AG04449 (cell line): ENCODE data around the gene NDUFB3.
A peak's percentile ranks its signal among the peaks of the same experiment; 100 is the strongest.

Source experiments
- CTCF ChIA-PET: fragments of 350-600 bp; formaldehyde crosslinking; extraction: SDS; loops from one replicate; lab custom pipeline; 2021; ENCODE audit warnings: antibody characterized with exemption; lab: Yijun Ruan, JAX
- POLR2A ChIA-PET: fragments of 400-600, 350-600 bp; formaldehyde crosslinking; extraction: SDS; loops from one replicate; lab custom pipeline; 2020; ENCODE audit warnings: antibody characterized with exemption, inconsistent platforms; lab: Yijun Ruan, JAX
- DNase-seq: peaks from one replicate; pipeline ENCODE4 v3.0.0-alpha.2; 2010; ENCODE audit warnings: low read depth, low spot score
- H3K4me3 ChIP-seq: 2 replicates; pipeline ENCODE4 v1.5.1; 2011; ENCODE audit warnings: low read depth, mild to moderate bottlenecking, control low read depth, low read length
- CTCF ChIP-seq: IDR thresholded peaks from one replicate; pipeline ENCODE4 v1.5.1; 2011; ENCODE audit warnings: mild to moderate bottlenecking, moderate library complexity, low read length, control low read depth, inconsistent platforms; ENCODE audit not compliant: insufficient read depth; ENCODE audit errors: missing control alignments

Gene NDUFB3

GRCh38 chr2:201064797-201065329, 6.9 kb upstream of the NDUFB3 start:
- no peak for TF ChIP-seq CTCF
- no peak overlapping the region for H3K4me3 ChIP-seq
- POLR2A ChIA-PET: no interaction called here
- CTCF ChIA-PET: interaction anchor here (0.6 to 8.6 kb wide), 4 partner anchors 93 to 160 kb away, joined by 3 to 320 read pairs (median 8); partner anchors contain the start of gene ORC2
- no peak for DNase-seq

- TF ChIP-seq CTCF: no peak
- ChIA-PET CTCF (interaction anchor here (0.7 to 8.6 kb wide), 19 partner anchors 8 to 203 kb away, joined by 3 to 320 read pairs (median 8); partner anchors contain the start of genes CASP10 and ORC2), POLR2A (no interaction called here)
- no peak for DNase-seq
- peak overlapping the region; percentile 99 for H3K4me3 ChIP-seq
Observed at GRCh38 chr2:201070948-201071478, 788 bp upstream of the NDUFB3 start.

- CTCF ChIA-PET: interaction anchor here (1.1 to 8.6 kb wide), 2 partner anchors 87 to 168 kb away, joined by 5 to 320 read pairs; no protein-coding TSS in a partner anchor
Observed at GRCh38 chr2:201072201-201072530, 365 bp downstream of the NDUFB3 start.

GRCh38 chr2:201073071-201073470, 1.3 kb downstream of the NDUFB3 start:
- peak overlapping the region; percentile 99 for H3K4me3 ChIP-seq
- TF ChIP-seq CTCF: no peak
- ChIA-PET CTCF (interaction anchor here (1.1 to 8.6 kb wide), 2 partner anchors 86 to 169 kb away, joined by 5 to 320 read pairs; no protein-coding TSS in a partner anchor), POLR2A (no interaction called here)
- DNase-seq: no peak

More at GRCh38 chr2:201072201-201072530, 365 bp downstream of the NDUFB3 start:
- peak overlapping the region; percentile 99 for H3K4me3 ChIP-seq
- no peak for DNase-seq
- POLR2A ChIA-PET: no interaction called here
- no peak for TF ChIP-seq CTCF

GRCh38 chr2:201074996-201075395, 3.2 kb downstream of the NDUFB3 start:
- ChIA-PET CTCF (interaction anchor here (1.0 to 1.9 kb wide), 3 partner anchors 40 to 103 kb away, joined by 3 to 11 read pairs (median 3); no protein-coding TSS in a partner anchor), POLR2A (no interaction called here)
- DNase-seq: no peak
- H3K4me3 ChIP-seq: no peak overlapping the region
- no peak for TF ChIP-seq CTCF

- POLR2A ChIA-PET: no interaction called here
- H3K4me3 ChIP-seq: no peak overlapping the region
- DNase-seq: no peak
- no peak for TF ChIP-seq CTCF
- CTCF ChIA-PET: interaction anchor here (0.9 to 1.6 kb wide), 3 partner anchors 16 to 184 kb away, joined by 3 to 4 read pairs (median 3); no protein-coding TSS in a partner anchor
Observed at GRCh38 chr2:201084863-201085262, 13.1 kb downstream of the NDUFB3 start.
